GM12878 (cell line): ENCODE measurements around the gene INSIG1. TPM values are rescaled to one million over a fixed set of nuclear protein-coding genes. Genes with fewer than 3 reads are reported as not detected.

Experiments used
- ATF7 ChIP-seq: fragments of 450-650 bp; IDR thresholded peaks from 2 replicates; pipeline ENCODE4 v1.6.1; 2016; ENCODE audit warnings: low read depth, mild to moderate bottlenecking
- BHLHE40 ChIP-seq, 2 experiments: fragments of 450-650 bp in 1 of 2; IDR thresholded peaks; 2 replicates each; pipeline ENCODE4 v1.6.1; 2011 to 2017; ENCODE audit warnings: low read depth in 2 of 2, borderline replicate concordance in 1 of 2, improper control_type of control experiment in 1 of 2, low read length in 1 of 2, mild to moderate bottlenecking in 1 of 2
- CREB1 ChIP-seq: IDR thresholded peaks from 2 replicates; pipeline ENCODE4 v1.6.1; 2012; ENCODE audit warnings: low read depth, mild to moderate bottlenecking, inconsistent platforms
- ESRRA ChIP-seq: IDR thresholded peaks from 2 replicates; pipeline ENCODE4 v1.6.1; 2012; ENCODE audit warnings: mild to moderate bottlenecking, low read length, improper control_type of control experiment
- FOS ChIP-seq: IDR thresholded peaks from 3 replicates; pipeline ENCODE4 v1.6.1; 2011; ENCODE audit warnings: borderline replicate concordance; ENCODE audit not compliant: insufficient read length; ENCODE audit errors: extremely low read depth
- FOXK2 ChIP-seq: fragments of 450-650 bp; IDR thresholded peaks from 2 replicates; pipeline ENCODE4 v1.6.1; 2017; ENCODE audit warnings: mild to moderate bottlenecking, moderate library complexity
- MEF2A ChIP-seq: IDR thresholded peaks from 2 replicates; pipeline ENCODE4 v1.6.1; 2011; ENCODE audit warnings: low read depth, mild to moderate bottlenecking, low read length, moderate library complexity; ENCODE audit not compliant: insufficient read depth
- NFYA ChIP-seq: IDR thresholded peaks from 2 replicates; pipeline ENCODE4 v1.6.1; 2011; ENCODE audit warnings: low read depth, mild to moderate bottlenecking, low read length, improper control_type of control experiment, borderline replicate concordance
- PAX5 ChIP-seq: IDR thresholded peaks from 2 replicates; pipeline ENCODE4 v1.6.1; 2011; ENCODE audit warnings: low read depth, low read length, borderline replicate concordance
- PML ChIP-seq: IDR thresholded peaks from 2 replicates; pipeline ENCODE4 v1.6.1; 2012; ENCODE audit warnings: low read length, inconsistent platforms
- POLR2AphosphoS5 ChIP-seq: IDR thresholded peaks from 2 replicates; pipeline ENCODE4 v1.6.1; 2011; ENCODE audit warnings: mild to moderate bottlenecking, low read length, inconsistent platforms
- REST ChIP-seq: IDR thresholded peaks from 2 replicates; pipeline ENCODE4 v1.6.1; 2012; ENCODE audit warnings: mild to moderate bottlenecking, low read depth, low read length
- SPI1 ChIP-seq: IDR thresholded peaks from 2 replicates; pipeline ENCODE4 v1.6.1; 2011; ENCODE audit warnings: low read depth, mild to moderate bottlenecking, low read length, moderate library complexity, borderline replicate concordance; ENCODE audit not compliant: insufficient read depth
- SRF ChIP-seq, 2 experiments: IDR thresholded peaks; 2 replicates each; pipeline ENCODE4 v1.6.1; 2011; ENCODE audit warnings: low read depth in 2 of 2, low read length in 2 of 2, mild to moderate bottlenecking in 1 of 2, moderate library complexity in 1 of 2
- TCF12 ChIP-seq: IDR thresholded peaks from 2 replicates; pipeline ENCODE4 v1.6.1; 2011; ENCODE audit warnings: low read depth, mild to moderate bottlenecking, low read length
- USF1 ChIP-seq: IDR thresholded peaks from 2 replicates; pipeline ENCODE4 v1.6.1; 2011; ENCODE audit warnings: borderline replicate concordance, low read depth, mild to moderate bottlenecking, moderate library complexity, mixed read lengths, low read length; ENCODE audit not compliant: insufficient read depth; ENCODE audit errors: extremely low read length
- ZNF24 ChIP-seq: fragments of 450-650 bp; IDR thresholded peaks from 2 replicates; pipeline ENCODE4 v1.6.1; 2017; ENCODE audit warnings: antibody characterized with exemption, mild to moderate bottlenecking
- ZNF384 ChIP-seq: IDR thresholded peaks from 2 replicates; pipeline ENCODE4 v1.6.1; 2012; ENCODE audit warnings: low read depth, mild to moderate bottlenecking, low read length, improper control_type of control experiment, borderline replicate concordance
- ZNF687 ChIP-seq: fragments of 450-650 bp; IDR thresholded peaks from 2 replicates; pipeline ENCODE4 v1.6.1; 2017; ENCODE audit warnings: mild to moderate bottlenecking, moderate library complexity
- polyA plus RNA-seq, 11 experiments: library from polyadenylated mRNA; depleted of rRNA in 4 of 11; unstranded in 6 of 11; stranded (reverse) in 5 of 11; fragments of >200 nt; fragmentation: Nextera tagmentation in 4 of 11; fragmentation: Illumina TruSeq in 1 of 11; extraction: Ambion mirVana in 4 of 11; extraction: Trizol in 1 of 11; gene quantifications; 1 replicate in 1 of 11; 2 replicates in 10 of 11; pipeline versions ENCODE4 v1.2.1 to v1.2.3, GENCODE V29; 2011 to 2016; ENCODE audit warnings: inconsistent platforms in 2 of 11, missing spikeins in 2 of 11, low read depth in 1 of 11
- total RNA-seq, 4 experiments: library from RNA; depleted of rRNA in 3 of 4; stranded (reverse); fragments of >200 nt in 3 of 4; fragmentation: Illumina TruSeq in 1 of 4; extraction: Trizol in 1 of 4; gene quantifications; 2 replicates each; pipeline versions ENCODE4 v1.2.1 to v1.2.3, GENCODE V29; 2013 to 2021

Gene INSIG1
- total and polyA plus RNA-seq, 10 of the 15 experiments (the other 5 are each of a cell fraction or from before 2014, with no cell fraction given): 29.6 to 168 (median 91.1) TPM

GRCh38 chr7:155298834-155299534 lies 1.3 kb downstream of the INSIG1 start (continued):
- TF ChIP-seq ZNF687 (peak; percentile 35), REST (no peak), PAX5 (0 out of 2 replicates have a peak, but pooled peaks have one; percentile 41), USF1 (peak; percentile 78), ZNF24 (no peak), MEF2A (no peak), CREB1 (peak; percentile 68; the same call in 1 of the 2 replicates), ESRRA (no peak), FOXK2 (peak; percentile 80), NFYA (peak; percentile 30; the same call in 1 of the 2 replicates), ATF7 (0 out of 2 replicates have a peak, but pooled peaks have one; percentile 23), POLR2AphosphoS5 (0 out of 2 replicates have a peak, but pooled peaks have one; percentile 47), TCF12 (peak; percentile 80), SRF (IDR thresholded peaks at IDR 0.05; ENCODE audit: low read depth in 2 of 2, low read length in 2 of 2) (no peak), ZNF384 (no peak), SPI1 (peak; percentile 86), BHLHE40 (IDR thresholded peaks at IDR 0.05; ENCODE audit: borderline replicate concordance in 1 of 2, low read depth in 2 of 2, low read length in 1 of 2) (peak; percentile 42 to 75; a peak in 3 of 4 replicates), PML (peak; percentile 71), FOS (peak; percentile 55)
